Gastrocnemius medialis (tissue), 4 donors: ENCODE data around the gene CTDSP1. TPM values are rescaled to one million over a fixed set of nuclear protein-coding genes. Genes with fewer than 3 reads are reported as not detected.

Experiments
- ATAC-seq, 2 donors: fragments of 150-250 bp; one replicate each; pipeline ENCODE4 v1.9.1; 2016
- DNase-seq, 2 donors: peaks; one replicate each; pipeline ENCODE4 v3.0.0-alpha.2; 2019
- H3K27ac ChIP-seq, 4 donors: fragments of 200-600 bp; sonication (generic); 1 replicate in 1 of 4; 2 replicates in 3 of 4; pipeline ENCODE4 v1.5.1; 2016 to 2018; ENCODE audit warnings: mild to moderate bottlenecking in 2 of 4, moderate library complexity in 1 of 4
- H3K27me3 ChIP-seq, 3 donors: fragments of 200-600 bp; sonication (generic) in 2 of 3; 1 replicate in 1 of 3; 2 replicates in 2 of 3; pipeline versions ENCODE4 v1.5.1 to v1.6.0; 2016 to 2019; ENCODE audit warnings: mild to moderate bottlenecking in 1 of 3, moderate library complexity in 1 of 3
- H3K36me3 ChIP-seq, 2 donors: fragments of 200-600 bp; sonication (generic) in 1 of 2; one replicate each; pipeline ENCODE4 v1.5.1; 2017 to 2018
- H3K4me1 ChIP-seq, 2 donors: fragments of 200-600 bp; sonication (generic) in 1 of 2; one replicate each; pipeline ENCODE4 v1.5.1; 2016 to 2017; ENCODE audit warnings: mild to moderate bottlenecking in 2 of 2
- H3K4me3 ChIP-seq, 4 donors: fragments of 200-600 bp; sonication (generic) in 3 of 4; 1 replicate in 1 of 4; 2 replicates in 3 of 4; pipeline ENCODE4 v1.5.1; 2016 to 2019; ENCODE audit warnings: mild to moderate bottlenecking in 2 of 4
- H3K9me3 ChIP-seq, 3 donors: fragments of 200-600 bp; sonication (generic) in 2 of 3; 1 replicate in 1 of 3; 2 replicates in 2 of 3; pipeline ENCODE4 v1.5.1; 2016 to 2019
- CTCF ChIP-seq, 5 experiments: fragments of 450-650 bp in 3 of 5; fragments of 200-600 bp in 2 of 5; sonication (generic) in 2 of 5; IDR thresholded peaks in 4 of 5; conservative IDR thresholded peaks in 1 of 5; 1 replicate in 4 of 5; 2 replicates in 1 of 5; pipeline ENCODE4 v1.5.1; 2016 to 2019; ENCODE audit warnings: antibody characterized with exemption in 5 of 5, mild to moderate bottlenecking in 3 of 5, moderate library complexity in 3 of 5
- POLR2A ChIP-seq, 2 donors: fragments of 450-650 bp; IDR thresholded peaks; one replicate each; pipeline ENCODE4 v1.6.1; 2017; ENCODE audit warnings: antibody characterized with exemption in 2 of 2, mild to moderate bottlenecking in 2 of 2, moderate library complexity in 2 of 2
- in situ Hi-C, 4 donors: fragments of 200-750 bp; cut with MboI; loops; one replicate each; pipeline versions ENCODE4 v1.15.0 to v1.8.0; 2017; ENCODE audit warnings: low sequenced_read_pairs in 4 of 4
- intact Hi-C: fragments of 100-400 bp; cut with DNase I; formaldehyde crosslinking; loops from one replicate; pipeline ENCODE4 v1.15.1; 2023; ENCODE audit warnings: low total_unique reads
- microRNA counts, 2 donors: library from miRNA; unstranded; fragments of <30 nt; microRNA quantifications; one replicate each; lab custom pipeline; 2016
- microRNA-seq, 2 donors: library from miRNA; unstranded; fragments of <30 nt; microRNA quantifications; one replicate each; pipeline ENCODE4, GENCODE V29; 2016; ENCODE audit warnings: borderline replicate concordance in 2 of 2
- total RNA-seq, 4 donors: library from RNA; depleted of rRNA; stranded (reverse); fragments of >200 nt; gene quantifications; one replicate each; pipeline versions ENCODE4 v1.1.0 to v1.2.3, GENCODE V29; 2016

The CTDSP1 gene
- total RNA-seq, 4 donors from 2014 or later = 46.7 to 77.4 (median 53.6) TPM

GRCh38 chr2:218452079-218452478 lies 52.4 kb downstream of the CTDSP1 start:
- no peaks in the 10 kb centered on the region for H3K4me1 ChIP-seq
- in situ Hi-C loops (loop anchor here in 1 of 4 donors (25.0 kb wide), 1 partner anchor 140 kb away; no protein-coding TSS in a partner anchor), intact Hi-C loops (no loop called here)
- no peaks in the 10 kb centered on the region for H3K9me3 ChIP-seq
- H3K36me3 ChIP-seq = peaks cover 6 to 35% of the 10 kb centered on the region in 2 donors
- DNase-seq (no peak), ATAC-seq (no peak)
- H3K27me3 ChIP-seq = no peaks in the 10 kb centered on the region
- TF ChIP-seq POLR2A (IDR thresholded peaks at IDR 0.05) (no peak), CTCF (IDR thresholded peaks at IDR 0.05 in 4 of 5, conservative IDR thresholded peaks at IDR 0.05 in 1 of 5) (no peak)
- H3K27ac ChIP-seq = no peak overlapping the region
- no peak overlapping the region for H3K4me3 ChIP-seq

MicroRNAs within 50 kb of the gene (microRNA counts, 767-probe panel; counts per million panel counts)
- microRNA hsa-miR-26b-5p (lab: Ali Mortazavi, UCI) = 10,392 to 10,937 counts per million in 2 donors

Small RNA genes within 50 kb of the gene (microRNA-seq; reads per million reads assigned to microRNA genes)
- 59,497 to 69,468 reads per million in 2 donors for gene MIR26B

Other genes starting within 250 kb of the CTDSP1 start
- under 1 TPM in 3 of 4 donors, not detected in 1; 0.41 to 0.55 (median 0.53) TPM for gene CXCR1, start 232.9 kb upstream of the CTDSP1 start, total RNA-seq
- 100 to 1,000 TPM; 181 to 231 (median 193) TPM for gene ARPC2, start 182.7 kb upstream of the CTDSP1 start, total RNA-seq
- gene GPBAR1, start 138.9 kb upstream of the CTDSP1 start, total RNA-seq = under 1 TPM in 1 of 4 donors, not detected in 3; 0.93 TPM
- 100 to 1,000 TPM in 1 of 4 donors, 10 to 100 TPM in 3; 87.1 to 134 (median 96.0) TPM for gene AAMP, start 129.7 kb upstream of the CTDSP1 start, total RNA-seq
- 10 to 100 TPM; 20.1 to 35.8 (median 31.9) TPM for gene PNKD, start 129.3 kb upstream of the CTDSP1 start, total RNA-seq
- 100 to 1,000 TPM; 142 to 296 (median 215) TPM for gene TMBIM1, start 107.4 kb upstream of the CTDSP1 start, total RNA-seq
- not detected for gene CATIP, start 43.0 kb upstream of the CTDSP1 start, total RNA-seq
- 1 to 10 TPM; 1.1 to 6.3 (median 4.5) TPM for gene SLC11A1, start 17.6 kb upstream of the CTDSP1 start, total RNA-seq
- 1 to 10 TPM in 1 of 4 donors, under 1 TPM in 1, not detected in 2; 0.03 to 1.8 TPM for gene VIL1, start 19.3 kb downstream of the CTDSP1 start, total RNA-seq
- 10 to 100 TPM in 1 of 4 donors, 1 to 10 TPM in 3; 7.0 to 12.4 (median 8.0) TPM for gene USP37, start 168.5 kb downstream of the CTDSP1 start, total RNA-seq
- gene CNOT9, start 169.0 kb downstream of the CTDSP1 start, total RNA-seq = 10 to 100 TPM; 10.4 to 28.4 (median 20.5) TPM
- 10 to 100 TPM; 21.6 to 60.9 (median 43.7) TPM for gene PLCD4, start 208.0 kb downstream of the CTDSP1 start, total RNA-seq